Upper lobe of left lung (tissue), 4 donors: ENCODE measurements around the gene CHMP6.

Source experiments
- POLR2A ChIP-seq, 4 donors: fragments of 450-650 bp; IDR thresholded peaks; one replicate each; pipeline ENCODE4 v1.5.1; 2016 to 2017; ENCODE audit warnings: antibody characterized with exemption in 4 of 4, mild to moderate bottlenecking in 2 of 4
- TF ChIP-seq, protein P1 (sequence below), 6 experiments: fragments of 450-650 bp in 4 of 6; fragments of 200-600 bp in 2 of 6; sonication (generic) in 2 of 6; IDR thresholded peaks; one replicate each; pipeline ENCODE4 v1.5.1; 2016 to 2019; ENCODE audit warnings: antibody characterized with exemption in 6 of 6

DNA sequence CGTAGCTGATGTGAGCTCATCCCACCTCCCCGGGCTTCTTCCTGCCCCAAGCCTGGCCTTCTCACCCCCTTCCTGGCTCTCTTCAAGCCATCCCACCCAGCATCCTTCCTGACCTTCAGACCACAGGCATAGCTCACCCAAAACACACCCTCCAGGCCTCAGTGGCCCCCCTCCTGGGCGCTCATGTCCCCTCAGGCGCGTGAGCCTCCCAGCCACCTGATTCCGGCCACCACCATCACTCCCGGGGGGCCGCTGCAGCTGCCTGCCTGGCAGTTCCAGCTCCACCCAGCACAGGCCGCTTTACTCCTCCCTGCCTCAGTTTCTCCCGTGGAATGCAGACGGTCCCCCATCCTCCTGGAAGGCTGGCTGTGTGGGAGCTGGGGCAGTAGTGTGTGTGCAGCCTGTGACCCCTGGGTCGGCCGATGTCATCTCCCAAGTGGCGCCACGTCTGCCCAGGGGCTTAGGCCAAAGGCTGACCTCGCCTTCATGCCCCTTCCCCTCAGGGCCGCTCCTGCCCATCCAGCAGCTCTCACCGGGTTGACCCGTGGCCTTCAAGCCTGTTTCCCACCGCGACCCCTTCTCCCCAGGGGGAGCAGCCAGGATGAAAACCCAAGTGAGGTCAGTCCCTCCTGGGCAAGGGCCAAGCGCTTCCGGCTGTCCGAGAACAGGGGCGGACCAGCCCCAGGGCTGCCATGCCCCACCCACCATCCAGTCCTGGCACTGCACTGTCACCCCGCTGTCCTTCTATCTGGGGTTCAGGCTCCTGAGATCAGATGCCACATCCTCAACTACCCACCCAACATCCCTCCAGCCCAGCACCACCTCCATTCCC lies 11.9 kb upstream of the CHMP6 start:
- TF ChIP-seq, protein P1, sequence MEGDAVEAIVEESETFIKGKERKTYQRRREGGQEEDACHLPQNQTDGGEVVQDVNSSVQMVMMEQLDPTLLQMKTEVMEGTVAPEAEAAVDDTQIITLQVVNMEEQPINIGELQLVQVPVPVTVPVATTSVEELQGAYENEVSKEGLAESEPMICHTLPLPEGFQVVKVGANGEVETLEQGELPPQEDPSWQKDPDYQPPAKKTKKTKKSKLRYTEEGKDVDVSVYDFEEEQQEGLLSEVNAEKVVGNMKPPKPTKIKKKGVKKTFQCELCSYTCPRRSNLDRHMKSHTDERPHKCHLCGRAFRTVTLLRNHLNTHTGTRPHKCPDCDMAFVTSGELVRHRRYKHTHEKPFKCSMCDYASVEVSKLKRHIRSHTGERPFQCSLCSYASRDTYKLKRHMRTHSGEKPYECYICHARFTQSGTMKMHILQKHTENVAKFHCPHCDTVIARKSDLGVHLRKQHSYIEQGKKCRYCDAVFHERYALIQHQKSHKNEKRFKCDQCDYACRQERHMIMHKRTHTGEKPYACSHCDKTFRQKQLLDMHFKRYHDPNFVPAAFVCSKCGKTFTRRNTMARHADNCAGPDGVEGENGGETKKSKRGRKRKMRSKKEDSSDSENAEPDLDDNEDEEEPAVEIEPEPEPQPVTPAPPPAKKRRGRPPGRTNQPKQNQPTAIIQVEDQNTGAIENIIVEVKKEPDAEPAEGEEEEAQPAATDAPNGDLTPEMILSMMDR (IDR thresholded peaks at IDR 0.05), result no peak
- no peak for TF ChIP-seq POLR2A (IDR thresholded peaks at IDR 0.05)
